GM23248 (cell line): ENCODE results near the gene ACLY.

Experiments
- EZH2 ChIP-seq: fragments of 200-600 bp; sonication (generic); IDR thresholded peaks from 2 replicates; pipeline ENCODE4 v1.6.1; 2018; ENCODE audit warnings: antibody characterized with exemption, mild to moderate bottlenecking; ENCODE audit not compliant: insufficient read depth, poor library complexity, severe bottlenecking
- EZH2phosphoT487 ChIP-seq: fragments of 200-600 bp; sonication (generic); IDR thresholded peaks from 2 replicates; pipeline ENCODE4 v1.6.1; 2018; ENCODE audit warnings: antibody characterized with exemption, moderate library complexity, mild to moderate bottlenecking, low read depth; ENCODE audit not compliant: insufficient read depth

- TF ChIP-seq EZH2 (no peak), EZH2phosphoT487 (no peak)
These were observed 73.8 kb downstream of the ACLY start for GRCh38 chr17:41844971-41845370.
